ENCODE results near the gene LRRC28.
"Not testable (repeated sequence)": the region's sequence is repeated elsewhere in the genome, so short reads cannot be mapped to it uniquely, and the experiment has no call there.

Gene LRRC28

DNA sequence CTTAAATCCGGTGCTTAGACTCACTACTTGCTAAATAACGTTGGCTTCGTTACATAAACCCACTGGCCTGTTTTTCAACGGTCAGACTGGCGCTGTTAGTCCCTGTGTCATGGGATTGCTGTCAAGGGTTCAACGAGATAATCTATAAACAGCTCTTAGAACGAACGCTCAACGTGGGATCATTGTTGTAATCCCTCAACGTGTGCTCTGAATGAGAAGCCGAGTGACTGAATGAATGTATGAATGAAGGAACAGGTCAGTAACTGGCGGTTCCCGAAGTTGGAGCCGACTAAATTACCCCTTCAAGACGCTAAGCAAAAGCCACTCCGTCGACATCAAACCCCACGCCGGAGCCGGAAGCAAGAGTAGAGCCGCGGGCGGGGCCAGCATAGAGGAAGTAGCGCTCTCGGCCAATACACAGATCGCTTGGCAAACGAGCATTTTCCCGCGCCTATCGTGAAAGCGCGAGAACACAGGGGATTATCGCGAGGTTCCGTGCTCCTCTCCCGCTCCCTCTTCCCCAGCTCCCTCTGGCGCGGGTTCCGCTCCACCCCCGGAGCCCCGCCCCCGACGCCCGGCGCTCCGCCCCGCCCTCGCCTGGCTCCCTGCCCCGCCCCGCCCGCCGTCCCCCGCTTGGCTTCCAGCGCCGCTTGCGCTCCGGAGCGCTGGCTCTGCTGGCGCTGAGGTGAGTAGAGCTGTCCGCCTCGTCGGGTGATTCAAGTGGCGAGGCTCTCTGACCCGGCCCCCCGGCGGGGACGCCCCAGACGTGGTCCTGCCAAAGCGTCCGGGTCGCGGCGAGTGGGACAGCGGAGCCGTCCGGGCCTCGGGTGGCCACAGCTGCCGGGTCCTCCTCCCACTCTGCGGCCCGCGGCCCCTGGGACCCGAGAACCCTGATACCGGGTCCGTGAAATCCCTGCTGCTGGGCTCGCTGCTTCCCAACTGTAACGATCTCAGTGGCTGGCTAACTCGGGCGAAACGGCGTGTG is at the start of gene LRRC28:
Gene LRRC28 (plus strand): TSS at position 625 of the 985 bp plus-strand sequence. CDS start 4,477 bp downstream, outside the sequence.
- peak; percentile 100 for DNase-seq

DNA sequence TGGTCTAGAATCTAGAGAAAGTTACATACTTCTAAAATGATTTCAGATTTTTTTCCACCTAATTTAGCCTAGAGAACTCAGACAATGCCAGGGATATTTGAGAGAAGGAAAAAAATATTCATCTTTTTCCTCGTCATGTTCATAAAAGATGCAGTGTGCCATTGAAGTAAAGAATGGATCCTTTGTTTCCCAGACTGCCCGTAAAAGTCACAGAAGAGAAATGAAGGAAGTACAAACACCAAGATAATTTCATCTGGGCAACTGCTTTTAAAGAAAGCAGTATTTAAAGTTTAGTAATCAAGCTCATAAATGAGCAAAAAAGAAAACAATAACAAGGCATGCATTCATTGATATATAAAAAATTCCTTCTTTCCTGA is 49.1 kb upstream of the LRRC28 start:
- no peak for DNase-seq

DNA sequence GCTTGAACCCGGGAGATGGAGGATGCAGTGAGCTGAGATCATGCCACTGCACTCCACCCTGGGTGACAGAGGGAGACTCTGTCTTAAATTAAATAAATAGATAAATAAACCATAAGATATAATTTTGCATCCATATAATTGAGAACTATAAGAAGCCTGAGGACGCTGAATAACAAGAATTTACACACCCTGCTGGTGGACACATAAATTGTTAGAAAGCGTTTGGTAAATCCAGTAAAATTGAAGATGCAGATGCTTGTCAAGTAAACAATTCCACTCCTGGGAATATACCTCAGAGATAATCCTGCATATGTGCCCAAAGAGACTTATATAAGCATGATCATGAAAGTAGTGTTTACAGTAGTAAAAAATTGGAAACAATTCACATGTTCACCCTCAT is 43.6 kb upstream of the LRRC28 start:
- no peak for DNase-seq

DNA sequence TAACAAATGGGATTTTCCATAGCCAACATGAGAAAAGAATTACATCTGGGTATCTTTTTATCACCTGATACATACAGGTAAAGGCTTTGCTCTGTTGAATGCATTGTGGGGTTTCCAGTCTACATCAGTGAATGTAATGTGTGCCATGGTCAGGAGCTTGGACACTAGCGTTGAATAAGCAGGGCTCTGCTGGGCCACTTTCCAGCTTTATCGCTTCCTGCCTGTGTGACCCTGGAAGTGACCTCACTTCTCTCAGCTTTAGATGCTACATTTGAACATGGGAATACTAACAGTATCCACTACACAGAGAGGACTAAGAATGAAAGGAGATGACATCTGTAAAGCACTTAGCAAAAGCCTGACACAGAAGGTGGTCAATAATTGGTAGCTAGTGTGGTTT is 42.0 kb upstream of the LRRC28 start:
- DNase-seq, result no peak

DNA sequence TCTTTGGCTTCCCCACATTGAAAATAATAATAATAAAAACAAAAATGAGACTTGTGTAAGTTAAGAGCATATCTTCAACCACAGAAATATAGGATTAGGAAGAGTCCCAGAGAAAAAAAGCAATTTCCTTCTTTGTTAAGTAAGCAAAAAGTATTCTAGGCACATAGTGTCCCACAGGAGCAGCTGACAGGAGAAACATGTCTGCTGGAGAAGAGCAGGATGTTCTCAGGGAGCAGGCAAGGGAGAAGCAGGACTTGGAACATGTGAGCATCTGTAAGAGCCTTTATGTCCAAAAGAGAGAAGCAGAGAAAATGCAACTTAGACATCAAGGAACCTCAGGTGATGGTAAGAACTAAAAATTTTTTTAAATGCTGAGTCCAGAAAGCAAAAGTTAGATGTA is 40.9 kb upstream of the LRRC28 start:
- DNase-seq, result no peak

DNA sequence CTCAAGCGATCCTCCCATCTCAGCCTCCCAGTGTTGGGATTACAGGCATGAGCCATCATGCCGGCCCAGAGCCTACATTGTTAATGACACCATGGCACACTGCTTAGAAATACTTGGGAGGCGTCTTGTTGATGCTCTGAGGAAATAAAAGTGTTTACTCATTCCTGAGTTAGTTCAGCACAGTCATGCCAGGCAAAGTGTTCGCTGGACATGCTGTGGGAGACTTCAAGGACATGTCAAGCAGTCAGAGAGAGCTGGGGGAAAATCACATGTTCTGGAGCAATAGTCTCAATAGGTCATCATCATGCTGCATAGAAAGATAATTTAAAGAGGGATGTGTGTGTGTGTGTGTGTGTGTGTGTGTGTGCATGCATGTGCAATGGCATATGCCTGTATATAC is 39.4 kb upstream of the LRRC28 start:
- no peak for DNase-seq

DNA sequence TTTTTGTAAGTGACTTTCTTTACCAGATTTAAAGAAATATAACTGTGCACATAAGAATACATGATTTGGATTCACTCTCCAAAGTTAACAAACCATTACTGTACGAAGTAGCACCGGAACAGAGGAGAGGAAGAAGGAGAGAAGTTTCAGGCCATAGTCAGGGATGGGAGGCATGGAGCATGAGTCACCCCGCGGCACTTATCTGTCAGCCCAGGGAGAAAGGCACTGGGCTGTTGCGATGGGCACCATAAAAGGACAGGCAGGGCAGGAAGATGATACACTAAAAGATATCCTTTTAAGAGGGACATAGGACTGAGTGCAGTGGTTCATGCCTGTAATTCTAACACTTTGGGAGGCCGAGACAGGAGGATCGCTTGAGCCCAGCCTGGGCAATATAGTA is 38.9 kb upstream of the LRRC28 start:
- no peak for DNase-seq

DNA sequence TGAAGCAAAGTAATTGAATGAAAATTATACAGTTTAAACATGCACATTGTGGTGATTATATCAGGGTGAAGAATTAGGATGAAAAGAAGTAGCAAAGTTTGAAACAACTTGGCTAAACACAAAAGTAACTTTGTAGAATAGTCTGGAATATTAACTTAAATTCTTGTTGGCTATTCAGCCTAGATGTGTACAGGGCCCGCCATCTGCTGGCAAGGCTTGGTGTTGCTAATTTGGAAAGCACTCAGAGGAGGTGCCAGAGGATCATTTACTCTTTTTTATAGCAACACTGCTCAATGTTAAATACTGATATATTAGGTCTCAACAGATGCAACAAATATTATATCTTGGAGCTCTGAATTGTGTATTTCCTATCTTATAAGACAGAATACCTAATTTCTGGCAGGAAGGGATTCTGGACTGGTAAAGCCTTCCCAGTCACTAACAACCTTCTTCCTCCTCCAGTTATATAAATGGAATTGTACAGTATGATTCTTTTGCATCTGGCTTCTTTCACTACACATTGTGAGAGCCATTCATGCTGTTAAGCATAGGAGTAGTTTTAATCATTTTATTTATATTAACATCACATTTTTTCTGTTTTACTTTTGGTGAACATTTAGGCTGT is 38.0 kb upstream of the LRRC28 start:
- peak; percentile 83 for DNase-seq

DNA sequence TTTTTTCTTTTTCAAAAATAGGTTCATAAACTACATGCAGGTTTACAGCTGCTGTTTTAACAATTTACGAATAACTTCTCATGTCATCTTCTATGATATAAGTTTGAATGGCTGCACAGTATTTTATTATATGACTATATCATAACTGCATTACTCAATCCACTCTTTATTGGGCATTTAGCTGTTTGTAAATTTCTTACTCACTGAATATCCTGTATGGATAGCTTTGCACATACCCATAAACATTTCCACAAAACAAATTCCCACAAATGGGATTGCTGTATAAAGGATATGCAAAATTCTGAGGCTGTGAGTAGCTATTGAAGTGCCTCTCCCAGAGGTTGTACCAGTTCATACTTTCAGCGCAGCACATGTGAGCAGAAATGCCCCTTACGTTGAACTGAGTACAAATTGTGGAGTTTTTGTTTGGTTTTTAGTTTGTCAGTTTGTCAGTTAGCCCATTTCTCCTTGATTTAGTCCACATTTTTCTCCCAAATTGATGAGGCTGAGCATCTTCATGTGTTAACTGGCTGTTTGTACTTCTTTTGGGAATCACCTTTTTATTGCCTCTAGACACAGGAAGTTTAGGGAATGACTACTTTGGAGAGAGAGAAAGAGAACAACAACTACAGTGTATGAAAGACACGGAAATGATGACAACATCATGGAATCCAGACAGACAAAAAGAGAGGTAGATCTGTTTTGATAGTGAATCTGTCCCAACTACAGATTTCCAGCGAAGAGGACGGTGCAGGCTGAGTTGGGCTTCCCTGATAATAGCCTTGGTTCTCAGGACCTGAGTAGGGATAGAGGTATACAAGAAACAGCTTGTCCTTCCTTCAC is 26.7 kb upstream of the LRRC28 start:
- DNase-seq, result no peak

DNA sequence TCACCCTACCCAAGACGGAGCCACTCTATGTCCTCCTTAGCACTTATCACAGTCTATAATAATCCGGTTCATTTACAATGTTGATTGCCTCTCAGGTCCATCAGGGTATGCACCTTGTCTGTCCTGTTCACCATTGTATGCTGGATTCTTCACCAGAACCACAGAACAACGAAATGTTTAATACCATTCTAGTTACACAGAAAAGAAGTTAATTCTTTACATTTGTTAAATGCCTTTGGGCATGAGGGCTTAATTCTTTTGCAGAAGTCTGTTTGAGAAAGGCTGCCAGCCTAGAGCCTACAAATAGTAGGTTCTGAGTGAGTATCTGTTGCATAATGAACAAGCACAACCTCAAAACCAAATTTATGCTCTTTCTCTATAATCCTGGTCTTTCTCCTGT is 24.5 kb upstream of the LRRC28 start:
- DNase-seq, result no peak

DNA sequence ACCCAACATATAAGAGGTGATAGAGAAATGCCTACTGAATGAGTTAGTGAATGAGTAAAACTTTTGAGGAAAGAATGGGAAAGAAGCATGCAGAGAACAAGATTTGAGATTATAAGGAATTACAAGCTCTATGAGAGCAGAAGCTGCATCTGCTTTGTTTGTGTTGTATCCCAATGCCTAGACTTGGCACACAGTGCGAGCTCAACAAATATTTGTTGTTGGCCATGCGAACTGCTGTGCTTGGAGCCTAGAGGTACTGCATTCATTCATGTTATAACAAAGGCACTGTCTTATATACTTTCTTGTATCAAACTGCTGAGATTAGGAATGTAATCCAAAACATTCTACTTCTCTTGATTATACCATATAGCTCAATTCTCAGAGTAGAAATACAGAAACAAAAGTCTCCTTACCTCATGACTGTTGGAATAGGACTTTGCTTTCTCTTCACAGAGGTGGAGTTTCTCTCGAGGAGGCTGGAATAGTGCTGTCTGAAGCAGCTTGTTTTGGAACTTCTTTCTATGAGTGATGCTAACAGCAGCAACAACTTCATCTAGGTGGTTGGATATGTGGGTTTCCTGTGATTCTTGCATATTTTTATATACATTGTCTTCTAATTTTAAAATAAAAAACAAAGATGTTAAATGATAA is 23.0 kb upstream of the LRRC28 start:
- no peak for DNase-seq

DNA sequence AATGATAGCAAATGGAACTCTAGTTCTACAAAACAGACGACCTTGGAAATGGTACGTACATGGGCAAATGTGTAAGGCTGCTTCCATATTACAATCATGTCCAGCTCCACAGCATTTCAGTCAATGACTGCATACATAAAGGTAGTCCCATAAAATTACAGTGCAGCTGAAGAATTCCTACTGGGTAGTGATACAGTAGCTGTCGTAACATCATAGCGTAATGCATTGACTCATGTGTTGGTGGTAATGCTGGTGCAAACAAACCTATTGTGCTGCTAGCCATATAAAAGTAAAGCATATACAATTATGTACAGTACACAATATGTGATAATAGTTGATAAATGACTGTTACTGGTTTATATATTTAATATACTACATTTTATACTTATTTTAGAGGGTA is 20.4 kb upstream of the LRRC28 start:
- DNase-seq, result no peak

DNA sequence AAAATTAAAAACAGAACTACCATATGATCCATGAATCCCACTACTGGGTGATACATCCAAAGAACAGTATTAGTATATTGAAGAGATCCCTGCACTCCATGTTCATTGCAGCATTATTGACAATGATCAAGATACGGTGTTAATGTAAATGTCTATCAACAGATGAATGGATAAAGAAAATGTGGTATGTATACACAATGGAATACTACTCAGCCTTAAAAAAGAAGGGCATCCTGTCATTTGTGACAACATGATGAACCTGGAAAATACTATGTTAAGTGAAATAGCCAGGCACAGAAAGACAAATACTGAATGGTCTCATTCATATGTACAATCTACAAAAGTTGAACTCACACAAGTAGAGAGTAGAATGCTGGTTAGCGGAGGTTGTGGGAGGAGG is 18.5 kb upstream of the LRRC28 start:
- no peak for DNase-seq

DNA sequence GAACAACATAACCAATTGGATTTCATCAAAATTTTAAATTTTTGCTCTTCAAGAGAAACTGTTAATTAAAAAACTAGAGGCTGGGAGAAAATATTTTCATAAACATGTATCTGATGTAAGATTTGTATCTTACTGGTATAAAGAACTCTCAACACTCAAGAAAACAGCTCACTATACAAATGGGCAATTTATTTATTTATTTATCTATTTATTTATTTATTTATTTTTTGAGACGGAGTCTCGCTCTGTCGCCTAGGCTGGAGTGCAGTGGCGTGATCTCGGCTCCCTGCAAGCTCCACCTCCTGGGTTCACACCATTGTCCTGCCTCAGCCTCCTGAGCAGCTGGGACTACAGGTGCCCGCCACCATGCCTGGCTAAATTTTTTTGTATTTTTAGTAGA is 17.1 kb upstream of the LRRC28 start:
- not testable (repeated sequence) for DNase-seq

DNA sequence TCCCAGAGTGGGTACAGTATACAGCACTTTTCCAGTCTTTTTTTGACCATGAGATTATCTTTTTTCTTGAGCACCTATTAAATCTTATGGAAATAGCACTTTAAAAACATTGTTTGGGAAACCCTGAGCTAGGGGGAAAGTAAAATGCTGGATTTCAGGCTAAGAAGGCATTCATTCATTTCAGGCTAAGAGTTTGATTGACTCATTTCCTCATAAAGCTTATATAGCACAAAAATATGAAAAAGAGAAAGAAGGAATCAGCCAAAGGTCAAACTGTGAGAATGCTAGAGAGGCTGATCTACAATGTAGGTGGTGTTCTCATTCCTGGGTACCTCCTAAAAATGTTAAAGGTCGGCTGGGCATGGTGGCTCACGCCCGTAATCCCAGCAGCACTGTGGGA is 12.4 kb upstream of the LRRC28 start:
- no peak for DNase-seq

DNA sequence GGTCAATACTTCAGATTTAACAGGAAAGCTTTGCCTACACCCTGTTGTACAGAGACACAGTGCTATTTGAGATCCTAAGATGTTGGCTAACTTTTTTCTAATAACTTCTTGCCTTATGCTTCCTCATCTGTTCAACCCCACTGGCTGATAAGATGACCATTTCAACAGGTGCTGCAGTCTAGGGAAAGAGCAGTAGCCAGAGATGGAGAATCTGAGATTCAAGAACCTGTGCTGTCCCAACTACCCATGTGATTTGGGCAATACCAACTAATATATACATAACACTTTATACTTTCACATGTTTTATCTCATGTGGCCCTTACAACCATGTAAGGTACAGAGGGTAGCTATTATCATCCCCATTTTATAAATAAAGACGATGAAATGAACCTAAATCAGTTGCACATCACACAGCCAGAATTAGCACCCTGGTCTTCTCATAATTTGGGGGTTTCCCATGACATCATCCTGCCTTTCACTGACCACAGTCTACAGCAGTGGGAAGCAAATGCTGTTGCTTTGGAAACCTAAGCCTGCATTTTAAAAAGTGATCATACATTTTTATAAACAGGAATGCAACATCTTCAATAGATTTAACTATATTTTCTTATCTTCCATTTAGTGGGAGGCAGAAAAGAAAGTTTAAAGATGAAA is 11.6 kb upstream of the LRRC28 start:
- no peak for DNase-seq

DNA sequence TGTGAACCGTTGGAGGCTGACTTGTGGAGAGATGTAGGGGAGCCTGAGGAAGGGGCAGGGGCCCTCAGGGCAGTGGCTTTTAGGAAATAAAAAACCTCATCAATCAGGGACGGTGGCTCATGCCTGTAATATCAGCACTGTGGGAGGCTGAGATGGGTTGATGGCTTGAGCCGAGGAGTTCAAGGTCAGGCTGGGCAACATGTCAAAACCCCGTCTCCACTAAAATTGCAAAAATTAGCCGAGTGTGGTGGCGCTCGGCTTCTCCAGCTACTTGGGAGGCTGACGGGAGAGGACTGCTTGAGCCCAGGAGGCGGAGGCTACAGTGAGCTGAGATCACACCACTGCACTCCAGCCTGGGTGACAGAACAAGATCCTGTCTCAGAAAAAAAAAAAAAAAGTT is 9.5 kb upstream of the LRRC28 start:
- no peak for DNase-seq

DNA sequence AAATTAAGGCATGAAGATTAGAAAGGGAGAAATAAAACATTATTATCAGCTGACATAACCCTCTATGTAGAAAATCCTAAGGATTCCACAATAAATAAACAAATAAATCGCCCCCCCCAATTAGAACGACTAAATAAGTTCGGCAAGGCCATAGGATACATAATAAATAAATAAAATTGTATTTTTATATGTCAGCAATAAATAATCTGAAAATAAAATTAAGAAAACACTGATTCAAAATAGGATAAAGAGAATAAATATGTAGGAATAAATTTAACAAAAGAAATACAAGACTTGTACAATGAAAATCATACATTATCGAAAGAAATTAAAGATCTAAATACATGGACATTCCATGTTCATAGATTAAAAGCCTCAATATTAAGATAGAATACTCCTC is 7.0 kb upstream of the LRRC28 start:
- DNase-seq, result no peak

DNA sequence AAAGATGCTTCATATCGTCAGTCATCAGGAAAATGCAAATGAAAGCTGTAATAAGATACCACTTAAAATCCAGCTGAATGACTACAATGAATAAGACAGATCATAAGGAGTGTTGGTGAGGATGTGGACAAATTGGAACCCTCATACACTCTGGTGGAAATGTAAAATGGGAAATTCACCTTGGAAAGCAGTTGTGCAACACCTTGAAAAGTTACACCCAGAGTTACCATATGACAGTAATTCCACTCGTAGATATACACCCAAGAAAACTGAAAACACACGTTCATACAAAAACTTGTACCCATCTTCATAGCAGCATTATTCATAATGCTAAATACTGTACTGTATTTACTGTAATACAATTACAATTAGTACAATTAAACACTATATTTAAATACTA is 4.2 kb upstream of the LRRC28 start:
- no peak for DNase-seq

DNA sequence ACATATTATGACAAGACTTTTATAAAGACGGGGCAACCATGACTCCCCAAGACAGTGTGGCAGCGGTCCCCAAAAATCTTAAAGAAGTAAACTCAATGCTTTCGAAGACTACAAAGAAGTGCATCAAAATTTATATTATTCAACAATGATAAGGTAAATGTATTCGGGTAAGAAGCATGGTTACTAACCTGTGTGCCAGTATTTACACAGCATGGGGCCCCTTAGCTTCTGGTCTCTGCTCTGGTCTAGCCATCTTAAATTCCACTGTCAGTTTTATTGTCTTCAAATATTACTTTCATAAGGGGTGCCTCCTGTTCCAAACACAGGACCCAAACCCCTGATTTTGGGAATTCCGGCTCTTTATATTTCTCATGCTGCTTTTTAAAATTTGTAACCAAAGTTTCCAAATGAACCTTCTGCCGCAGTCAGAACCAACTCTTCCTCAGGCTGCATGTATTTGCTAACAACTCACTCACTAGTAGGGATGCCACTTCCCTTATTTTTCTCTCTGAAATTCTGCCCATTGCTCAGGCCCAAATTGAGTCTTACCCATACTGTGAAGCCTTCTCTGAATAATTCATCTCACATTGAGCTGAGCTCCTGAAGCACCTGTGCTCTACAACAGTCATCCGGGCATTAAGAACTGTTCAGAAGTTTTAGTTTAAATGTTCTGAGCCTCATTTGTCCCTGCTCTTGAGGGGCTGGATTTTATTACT is 3.1 kb upstream of the LRRC28 start:
- DNase-seq, result no peak

DNA sequence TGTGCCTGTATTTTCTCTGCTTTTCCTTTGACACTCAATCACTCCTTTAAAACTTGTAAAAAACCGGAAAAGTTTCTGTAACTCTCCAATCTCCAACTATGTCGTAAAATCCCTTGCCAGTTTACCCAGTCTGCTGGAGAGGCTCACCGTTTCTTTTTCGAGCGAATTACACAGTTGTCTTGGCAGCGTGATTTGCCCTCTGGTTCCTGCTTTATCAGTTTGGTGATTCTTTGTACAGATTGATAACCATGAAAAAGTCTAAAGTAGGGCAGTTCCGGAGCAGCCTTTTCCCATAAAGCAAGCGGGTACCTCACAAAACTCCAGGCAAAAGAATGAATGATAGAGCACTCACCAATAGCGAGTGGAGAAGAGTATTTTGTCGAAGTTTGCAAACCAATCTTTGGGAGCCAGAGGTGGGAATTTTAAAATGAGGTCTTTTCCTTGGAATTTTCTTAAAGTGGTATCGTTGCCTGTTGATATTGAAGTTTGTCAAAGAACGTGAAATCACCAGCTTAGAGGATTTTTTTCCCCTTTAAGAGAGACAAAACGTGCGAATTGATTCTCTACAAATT is 1.9 kb upstream of the LRRC28 start, which contains the start of gene TTC23:
Gene TTC23 (minus strand): TSS at position 312 of the 572 bp plus-strand sequence. CDS start 20,869 bp downstream, outside the sequence.
- peak; percentile 88 for DNase-seq
